Raji (cell line): Measurements from ENCODE around the gene CUEDC1.

Experiments
- POLR2A ChIP-seq: IDR thresholded peaks from 2 replicates; pipeline ENCODE4 v1.6.1; 2011; ENCODE audit warnings: low read depth, low read length, control low read depth; ENCODE audit not compliant: insufficient read depth

CUEDC1 gene

DNA sequence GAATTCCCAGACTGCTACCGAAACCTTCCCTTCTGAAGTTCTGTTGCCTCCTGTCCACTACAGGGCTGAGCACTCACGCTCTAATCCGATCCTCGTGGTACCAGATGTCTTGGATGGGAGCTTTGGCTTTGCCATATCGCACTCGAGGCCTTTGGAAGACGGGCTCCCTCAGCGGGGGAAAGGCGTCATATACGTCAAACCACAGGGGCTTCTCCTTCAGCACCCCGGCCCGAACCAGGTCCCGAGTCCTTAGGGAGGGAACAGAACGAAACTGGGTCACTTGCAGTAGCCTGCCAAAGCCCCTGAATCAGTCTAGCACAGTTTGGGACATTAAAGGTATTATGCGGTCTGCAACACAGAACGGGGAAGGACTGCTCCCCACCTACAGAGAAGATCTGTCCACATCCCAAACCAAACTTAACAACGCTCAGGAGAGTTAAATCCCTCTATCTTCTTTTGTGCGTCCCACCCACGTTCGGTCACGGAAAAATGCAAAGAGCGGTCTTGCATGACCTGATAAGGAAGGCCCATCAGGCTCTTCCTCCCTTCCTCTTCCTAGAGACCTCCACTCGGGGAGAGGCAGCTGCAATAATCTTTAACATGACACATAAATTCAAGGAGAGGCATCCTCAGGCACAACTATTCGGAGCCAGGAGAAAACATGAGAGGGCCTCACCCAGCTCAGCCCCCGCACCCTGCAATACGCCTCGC, 105.9 kb downstream of the CUEDC1 start:
- TF ChIP-seq POLR2A = no peak

DNA sequence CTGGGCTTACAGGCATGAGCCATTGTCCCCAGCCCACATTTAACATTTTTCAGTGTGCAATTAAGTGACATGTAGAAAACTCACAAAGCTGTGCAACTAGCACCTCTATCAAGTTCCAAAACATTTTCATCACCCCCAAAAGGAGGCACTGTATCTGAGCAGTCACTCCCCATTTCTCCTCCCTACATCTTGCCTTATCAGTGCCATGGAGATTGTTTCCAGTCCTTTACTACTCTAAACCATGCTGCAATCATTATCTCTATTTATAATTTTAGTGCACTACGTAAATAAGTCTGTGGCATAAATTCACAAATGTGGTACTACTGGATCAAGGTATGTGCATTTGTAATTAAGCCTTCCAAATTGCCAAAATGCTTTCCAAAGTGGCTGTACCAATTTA, 112.9 kb downstream of the CUEDC1 start:
- no peak for TF ChIP-seq POLR2A

DNA sequence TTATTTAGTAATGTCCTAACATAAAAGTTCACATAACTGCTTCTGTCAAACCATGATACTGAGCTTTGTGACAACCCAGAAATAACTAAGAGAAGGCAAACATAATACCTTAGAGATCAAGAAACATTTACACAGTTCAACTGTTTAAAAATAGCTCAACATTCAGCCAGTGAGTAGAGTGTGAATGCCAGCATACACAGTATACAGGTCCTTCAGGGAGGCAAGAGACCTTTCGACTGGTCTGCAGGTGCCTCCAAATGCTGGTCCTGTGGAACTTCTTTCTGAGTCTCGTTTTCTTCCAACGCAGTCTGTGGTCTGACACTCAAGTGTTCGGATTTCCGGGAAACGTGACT, 115.7 kb downstream of the CUEDC1 start:
- no peak for TF ChIP-seq POLR2A

DNA sequence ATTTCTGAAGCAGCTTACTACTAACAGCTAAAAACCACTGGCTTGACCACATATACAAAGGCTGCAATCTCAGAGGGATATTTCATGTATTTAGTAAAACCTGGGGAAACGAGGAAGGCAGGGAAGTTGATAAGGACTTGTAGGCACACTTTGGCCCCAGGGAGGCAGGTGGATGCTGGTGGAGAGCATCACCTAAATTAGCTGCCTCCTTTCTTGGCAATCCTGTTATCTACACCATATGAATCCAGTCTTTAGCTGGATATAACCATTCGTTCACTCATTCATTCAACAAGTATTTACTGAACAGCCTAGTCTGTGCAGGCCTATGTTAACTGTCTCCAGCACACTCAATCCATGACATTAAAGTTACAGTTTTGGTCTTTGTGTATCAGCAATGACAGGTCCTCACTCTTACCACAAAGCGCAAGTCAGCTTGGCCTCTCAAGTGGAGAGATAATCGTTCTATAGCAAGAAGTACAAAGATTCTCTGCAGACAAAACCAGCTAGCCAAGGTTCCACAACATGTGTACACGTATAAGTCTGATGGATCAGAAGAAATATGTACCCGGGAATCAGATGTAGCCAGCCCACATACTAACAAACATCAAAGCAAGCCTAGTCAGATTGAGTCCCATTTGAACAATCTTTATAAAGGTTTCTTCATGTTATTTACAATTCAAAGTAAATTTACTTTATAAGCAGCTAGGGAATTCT, 116.2 kb downstream of the CUEDC1 start:
- no peak for TF ChIP-seq POLR2A

DNA sequence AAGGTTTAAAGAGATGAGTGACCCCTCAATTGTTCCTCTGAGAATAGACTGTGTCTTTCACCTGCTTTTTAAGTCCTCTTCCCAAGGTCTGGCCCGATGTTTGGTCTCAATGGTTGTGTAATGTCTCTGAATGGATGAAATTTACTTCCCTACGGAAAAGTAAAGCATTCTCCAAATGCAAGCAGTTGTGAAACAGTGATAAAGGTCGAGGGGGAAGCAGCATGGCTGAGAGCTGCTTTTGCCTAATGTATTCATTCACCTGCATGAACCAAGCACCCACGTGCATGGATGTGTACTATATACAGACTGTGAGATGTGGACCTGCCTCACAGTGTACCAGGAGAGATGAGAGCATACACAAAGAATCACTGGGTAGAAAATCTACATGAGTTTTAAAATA, 116.8 kb downstream of the CUEDC1 start:
- TF ChIP-seq POLR2A = no peak

DNA sequence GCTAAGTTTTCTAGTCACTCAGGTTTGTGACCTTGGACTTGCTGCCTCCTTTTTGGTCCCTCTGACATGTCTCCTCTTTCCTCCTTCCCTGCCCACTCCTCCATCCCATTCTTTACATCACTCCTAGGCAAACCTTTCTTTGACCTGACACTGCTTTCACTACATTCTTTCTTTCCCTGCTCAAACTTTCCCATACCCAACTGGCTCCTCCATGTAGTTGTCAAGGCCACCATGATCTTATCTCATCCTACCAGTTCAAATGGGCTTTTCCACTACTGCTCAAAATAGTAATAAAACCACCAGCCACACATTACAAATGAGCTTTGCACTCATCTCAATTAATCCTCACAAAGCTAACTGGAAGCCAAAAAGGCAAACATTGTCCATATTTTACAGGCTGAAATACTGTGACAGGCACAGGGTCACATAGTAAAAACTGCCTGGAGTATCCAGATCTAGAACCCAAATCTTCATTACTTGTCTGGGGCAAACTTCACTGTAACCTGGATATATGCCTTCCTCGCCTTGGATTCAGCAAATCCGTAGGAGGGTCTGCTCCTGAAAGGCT, 119.8 kb downstream of the CUEDC1 start:
- no peak for TF ChIP-seq POLR2A

DNA sequence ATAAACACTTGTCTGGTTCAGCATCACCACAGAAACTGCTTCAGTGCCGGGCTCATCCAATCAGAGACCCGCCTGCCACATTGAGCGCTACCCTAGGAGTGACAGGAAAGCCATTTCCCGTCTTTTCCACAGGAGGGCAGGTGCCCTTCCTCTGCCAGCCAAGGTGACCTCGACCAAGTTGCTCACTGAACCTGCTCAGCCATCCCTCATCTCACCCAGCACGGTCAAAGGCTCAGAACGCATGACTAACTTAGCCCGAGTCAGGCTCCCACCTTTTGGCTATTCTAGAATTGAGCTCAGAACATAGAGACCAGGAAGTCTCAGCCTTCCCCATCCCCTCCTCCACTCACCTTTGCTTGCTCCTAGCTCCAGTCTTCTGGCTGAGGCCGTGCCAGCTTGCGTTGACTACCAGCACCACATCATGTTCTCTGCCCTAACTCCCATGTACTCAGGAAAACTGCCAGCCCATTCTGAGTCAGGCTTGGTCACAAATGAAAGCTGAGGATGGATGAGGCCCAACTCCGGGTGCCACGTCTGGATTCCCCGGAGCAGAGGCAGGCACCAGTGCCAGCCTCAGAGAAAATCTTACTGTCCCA, 121.0 kb downstream of the CUEDC1 start:
- no peak for TF ChIP-seq POLR2A

DNA sequence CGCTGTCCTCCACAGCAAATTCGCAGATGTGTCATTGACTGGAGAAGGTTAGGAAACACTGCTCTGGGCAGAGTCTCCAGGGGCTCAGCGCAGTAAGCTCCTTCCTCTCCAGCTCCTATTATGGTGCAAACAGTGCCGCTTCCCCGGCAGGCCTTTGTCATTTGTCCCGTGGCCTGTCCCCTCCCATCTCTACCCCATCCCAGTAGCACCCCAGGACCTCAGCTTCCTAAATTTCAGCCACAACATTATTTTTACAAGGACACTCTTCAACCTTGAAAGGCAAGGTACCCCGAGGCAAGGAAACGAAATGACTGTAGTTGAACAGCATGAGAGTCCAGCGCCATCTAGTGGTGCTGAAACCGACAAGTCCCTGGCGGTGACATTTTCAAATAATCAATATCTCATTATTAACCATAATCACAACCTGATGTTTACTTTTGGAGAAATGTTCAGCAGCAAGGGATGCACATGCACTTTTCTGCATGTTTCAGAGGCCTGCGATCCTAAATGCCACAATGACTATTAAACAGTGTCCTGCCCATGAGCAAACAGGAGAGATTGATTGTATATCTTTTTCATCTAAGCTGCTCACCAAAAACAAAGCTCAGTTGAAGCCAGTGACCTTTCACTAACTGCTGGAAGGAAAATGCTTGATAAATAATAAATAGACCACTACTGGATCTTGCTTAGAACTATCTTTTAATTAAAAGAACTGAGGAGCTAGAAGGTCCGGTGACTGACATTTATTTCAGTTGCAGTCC, 121.9 kb downstream of the CUEDC1 start:
- TF ChIP-seq POLR2A = no peak

DNA sequence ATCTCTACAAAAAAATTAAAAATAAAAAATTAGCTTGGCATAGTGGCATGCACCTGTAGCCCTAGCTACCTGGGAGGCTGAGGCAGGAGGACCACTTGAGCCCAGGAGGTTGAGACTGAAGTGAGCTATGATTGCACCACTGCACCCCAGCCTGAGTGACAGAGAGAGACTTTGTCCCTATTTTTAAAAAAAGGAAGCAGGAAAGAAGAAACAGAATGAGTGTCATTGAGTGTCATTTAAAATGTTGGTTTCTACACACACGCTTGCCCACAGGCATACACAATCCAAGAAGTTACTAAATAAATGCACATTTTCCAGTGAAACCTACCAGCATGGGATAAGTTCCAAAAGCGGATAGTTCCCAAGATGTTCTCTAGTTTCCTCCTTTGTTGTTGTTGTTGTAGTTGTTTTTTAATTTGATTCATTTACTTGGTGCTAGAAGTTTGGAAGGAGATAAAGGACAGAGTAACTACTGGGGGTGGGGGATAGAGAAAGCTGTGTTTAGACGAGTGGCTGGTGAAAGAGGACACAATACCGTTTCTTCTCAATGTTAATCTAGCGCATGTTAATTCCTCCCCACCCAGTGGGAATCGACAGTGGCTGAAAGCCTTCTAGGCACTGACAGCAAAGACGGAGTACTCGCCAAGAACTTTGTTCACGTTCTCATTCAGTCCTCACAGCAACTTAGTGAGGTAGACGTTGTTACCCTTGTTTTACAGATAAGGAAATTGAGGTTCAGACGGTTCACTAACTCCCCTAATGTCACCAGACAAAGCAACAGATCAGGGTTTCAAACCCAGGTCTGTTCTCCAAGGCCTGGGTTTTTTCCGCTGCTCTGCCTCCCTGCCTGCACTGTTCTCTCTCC, 122.7 kb downstream of the CUEDC1 start:
- no peak for TF ChIP-seq POLR2A

DNA sequence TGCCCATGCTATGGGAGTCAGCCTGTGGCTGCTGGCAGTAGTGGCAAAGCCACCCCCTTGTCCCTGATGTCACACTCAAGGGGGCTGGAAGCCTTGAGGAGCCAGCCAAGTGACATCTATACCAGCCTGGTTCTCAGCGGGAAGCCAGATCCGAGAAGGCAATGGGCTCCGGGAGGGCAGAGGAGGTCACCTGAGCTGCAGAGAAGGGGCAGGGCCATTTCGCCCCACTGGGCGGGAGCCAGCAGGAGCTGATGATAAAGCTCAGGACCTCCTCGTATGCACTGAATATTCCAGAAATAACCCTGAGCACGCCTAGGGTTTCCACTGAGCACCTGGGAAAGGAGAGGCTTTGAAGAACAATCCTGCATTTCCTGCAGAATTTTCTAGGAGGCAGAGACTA, 124.3 kb downstream of the CUEDC1 start:
- TF ChIP-seq POLR2A = no peak

DNA sequence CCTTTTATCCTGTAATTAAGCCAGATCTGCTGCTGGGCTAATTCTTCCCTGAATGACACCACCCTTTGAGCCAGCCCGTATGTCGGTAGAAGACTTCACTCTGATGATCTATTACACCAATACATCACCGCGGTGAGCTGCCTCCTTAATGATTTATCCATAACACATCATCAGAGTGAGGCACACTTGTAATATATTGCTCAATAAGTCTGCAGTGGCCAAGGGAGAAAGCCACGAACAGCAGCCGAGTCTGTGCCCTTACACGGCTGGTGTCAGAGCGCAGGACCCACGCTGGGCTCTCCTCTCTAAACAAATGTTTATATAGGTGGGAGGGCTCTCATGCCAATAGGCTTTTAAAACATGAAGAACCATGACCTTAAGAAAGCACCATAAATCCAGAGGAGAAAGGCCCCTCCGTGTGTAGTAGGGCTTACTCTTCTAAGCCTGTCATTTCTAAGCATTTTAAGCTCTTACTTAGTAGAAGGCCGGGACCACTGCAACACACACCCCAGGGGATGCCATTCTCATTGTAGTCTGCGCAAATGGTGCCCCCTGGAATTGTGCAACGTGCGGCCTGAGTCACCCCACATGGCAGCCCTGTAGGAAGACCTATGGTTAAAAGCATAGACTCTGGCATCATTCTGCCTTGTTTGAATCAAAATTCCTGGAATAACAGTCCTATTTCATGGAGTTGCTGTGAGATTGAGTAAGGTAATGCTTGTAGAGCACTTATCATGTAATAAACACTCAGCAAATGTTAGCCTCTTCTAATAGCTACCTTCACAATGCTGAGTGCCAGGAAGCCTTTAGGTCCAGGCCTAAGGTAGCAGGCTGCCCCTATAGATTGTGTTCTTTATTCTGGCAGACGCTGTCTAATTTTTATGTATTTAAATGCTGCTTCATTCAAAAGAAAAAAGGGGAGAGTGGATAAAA, 131.5 kb downstream of the CUEDC1 start:
- TF ChIP-seq POLR2A = no peak

DNA sequence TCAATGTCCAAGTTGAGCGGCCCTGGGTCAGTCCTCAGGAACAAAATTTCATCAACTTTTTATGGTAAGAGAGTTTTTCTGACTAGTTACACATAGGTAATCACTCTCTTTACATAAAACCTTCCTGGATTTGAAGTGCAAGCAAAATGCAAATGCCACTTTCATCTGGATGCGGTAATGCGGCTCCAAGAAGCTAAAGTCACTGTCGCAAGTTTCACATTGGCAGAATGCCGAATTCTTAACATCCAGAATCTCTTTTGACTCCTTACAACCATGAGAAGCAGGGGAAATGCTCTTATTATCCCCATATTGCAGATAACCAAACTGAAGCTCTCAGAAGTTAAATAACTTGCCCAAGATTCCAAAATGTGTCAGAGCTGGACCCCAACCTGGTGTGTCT, 135.3 kb downstream of the CUEDC1 start:
- no peak for TF ChIP-seq POLR2A

DNA sequence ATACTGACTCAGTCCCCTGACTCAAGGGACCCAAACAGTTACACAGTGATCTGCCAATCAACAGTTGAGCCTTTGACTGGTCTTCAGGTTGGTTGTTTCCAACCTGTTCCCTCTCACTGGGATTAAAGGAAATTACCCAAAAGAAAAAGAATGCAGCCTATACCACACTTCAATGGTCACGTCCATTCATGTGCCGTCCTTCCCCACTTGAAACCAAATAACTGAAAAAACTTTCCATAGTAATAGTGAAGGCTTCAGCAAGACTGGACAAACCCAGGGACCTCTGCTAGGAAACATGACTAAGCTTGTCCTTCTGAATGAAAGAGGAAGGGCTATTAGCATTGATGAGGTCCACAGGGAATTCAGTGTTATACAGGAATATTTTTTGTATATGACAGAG, 135.9 kb downstream of the CUEDC1 start:
- no peak for TF ChIP-seq POLR2A
